GM18517 (cell line): Measurements from ENCODE around the gene SLC25A28.

Source experiments
- ATAC-seq: cut with Tn5 transposase; IDR thresholded peaks from one replicate; pipeline ENCODE4 v1.9.1; 2021; ENCODE audit warnings: mild to moderate bottlenecking, moderate library complexity; ENCODE audit not compliant: unreplicated experiment

Gene SLC25A28

GRCh38 chr10:99619851-99620710 lies at the start of gene SLC25A28:
Gene SLC25A28 (minus strand): TSS chr10:99620439. CDS start chr10:99620335, 104 bp downstream.
- no peak for ATAC-seq

- no peak for ATAC-seq
These were observed 47.0 kb upstream of the SLC25A28 start for GRCh38 chr10:99667108-99667751.

GRCh38 chr10:99665304-99665703 lies 45.1 kb upstream of the SLC25A28 start:
- no peak for ATAC-seq

GRCh38 chr10:99661377-99661763 lies 41.1 kb upstream of the SLC25A28 start:
- no peak for ATAC-seq

GRCh38 chr10:99660662-99661376 lies 40.6 kb upstream of the SLC25A28 start:
- ATAC-seq = no peak

- no peak for ATAC-seq
These were observed 39.7 kb upstream of the SLC25A28 start for GRCh38 chr10:99659868-99660366.

- peak; percentile 97 for ATAC-seq
These were observed 39.0 kb upstream of the SLC25A28 start, which contains the start of gene ENTPD7 for GRCh38 chr10:99659031-99659867. Gene ENTPD7 (plus strand): TSS chr10:99659509. CDS start chr10:99659957, 448 bp downstream.

- no peak for ATAC-seq
These were observed 38.4 kb upstream of the SLC25A28 start for GRCh38 chr10:99658622-99659030.

- ATAC-seq = no peak
These were observed 36.2 kb upstream of the SLC25A28 start for GRCh38 chr10:99656199-99657064.

- ATAC-seq = no peak
These were observed 34.3 kb upstream of the SLC25A28 start for GRCh38 chr10:99654390-99655175.

GRCh38 chr10:99652800-99653390 lies 32.7 kb upstream of the SLC25A28 start:
- ATAC-seq = no peak

- ATAC-seq = no peak
These were observed 28.5 kb upstream of the SLC25A28 start for GRCh38 chr10:99648717-99649116.

GRCh38 chr10:99647601-99648151 lies 27.4 kb upstream of the SLC25A28 start:
- ATAC-seq = no peak

GRCh38 chr10:99633832-99634231 lies 13.6 kb upstream of the SLC25A28 start:
- ATAC-seq = no peak

GRCh38 chr10:99631496-99631895 lies 11.3 kb upstream of the SLC25A28 start:
- no peak for ATAC-seq

- no peak for ATAC-seq
These were observed 10.8 kb upstream of the SLC25A28 start for GRCh38 chr10:99630991-99631390.

- no peak for ATAC-seq
These were observed 10.2 kb upstream of the SLC25A28 start for GRCh38 chr10:99630433-99630832.

- no peak for ATAC-seq
These were observed 9.4 kb upstream of the SLC25A28 start for GRCh38 chr10:99629625-99629978.
